NT2/D1 (cell line): ENCODE results near the gene GAREM1.

Experiments used
- YY1 ChIP-seq: IDR thresholded peaks from 2 replicates; pipeline ENCODE4 v1.6.1; 2011; ENCODE audit not compliant: insufficient read length, insufficient read depth
- ZNF274 ChIP-seq: IDR thresholded peaks from 2 replicates; pipeline ENCODE4 v1.6.1; 2011; ENCODE audit warnings: mild to moderate bottlenecking, low read depth, low read length

DNA sequence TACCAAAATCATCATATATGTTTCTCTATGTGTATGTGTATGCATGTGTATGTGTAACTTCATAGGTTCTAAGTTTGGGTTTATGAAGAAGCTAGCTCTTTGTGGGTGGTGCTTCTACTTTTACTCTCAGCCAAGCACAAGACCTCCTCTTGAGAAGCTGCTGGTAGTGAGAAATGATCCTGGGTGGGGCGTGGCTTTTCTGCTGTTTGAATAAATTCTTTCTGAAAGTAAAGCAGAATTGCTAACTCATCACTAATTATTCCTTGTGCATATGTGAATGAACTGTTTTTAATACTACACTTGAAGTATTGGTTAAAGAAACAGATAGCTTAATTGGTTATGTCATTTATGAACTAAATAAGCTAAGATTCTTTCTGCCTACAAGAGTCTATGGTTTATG lies 7.6 kb upstream of the GAREM1 start:
- TF ChIP-seq YY1 = no peak
- TF ChIP-seq ZNF274 = no peak
